Keratinocyte (primary cell): ENCODE measurements around the gene KLK1. TPM values are rescaled to one million over a fixed set of nuclear protein-coding genes. Genes with fewer than 3 reads are reported as not detected.

Experiments
- DNase-seq: peaks from one replicate; pipeline ENCODE4 v3.0.0-alpha.2; 2011; ENCODE audit warnings: low read depth, missing footprints, low spot score
- FAIRE-seq: peaks from 2 replicates; lab custom pipeline; 2011; peaks lifted over from hg19 to GRCh38; lab: Jason Lieb, UNC
- H2AFZ ChIP-seq: 2 replicates; pipeline ENCODE4 v1.6.0; 2012; ENCODE audit warnings: low read length, control low read depth, inconsistent platforms; ENCODE audit not compliant: control insufficient read depth
- H3K27ac ChIP-seq: 2 replicates; pipeline ENCODE4 v1.5.1; 2011; ENCODE audit warnings: low read length; ENCODE audit not compliant: control insufficient read depth, insufficient read depth
- H3K27me3 ChIP-seq: 3 replicates; pipeline ENCODE4 v1.6.0; 2011; ENCODE audit warnings: low read length; ENCODE audit not compliant: control insufficient read depth, insufficient read depth; ENCODE audit errors: extremely low read depth
- H3K36me3 ChIP-seq, 2 experiments: 2 replicates in 1 of 2; 3 replicates in 1 of 2; pipeline ENCODE4 v1.5.1; 2011; ENCODE audit warnings: low read length in 2 of 2, mild to moderate bottlenecking in 1 of 2; ENCODE audit not compliant: control insufficient read depth in 2 of 2, insufficient read depth in 2 of 2; ENCODE audit errors: extremely low read depth in 1 of 2
- H3K4me1 ChIP-seq: 3 replicates; pipeline ENCODE4 v1.5.1; 2011; ENCODE audit warnings: low read length; ENCODE audit not compliant: control insufficient read depth, insufficient read depth; ENCODE audit errors: extremely low read depth
- H3K4me2 ChIP-seq: 3 replicates; pipeline ENCODE4 v1.6.0; 2011; ENCODE audit warnings: low read depth, low read length; ENCODE audit not compliant: control insufficient read depth, insufficient read depth; ENCODE audit errors: extremely low read depth
- H3K4me3 ChIP-seq, 3 experiments: fragments of 200-600 bp in 1 of 3; sonication (generic) in 1 of 3; 2 replicates in 2 of 3; 3 replicates in 1 of 3; pipeline ENCODE4 v1.5.1; 2011 to 2016; ENCODE audit warnings: low read length in 3 of 3, mild to moderate bottlenecking in 3 of 3, control low read depth in 2 of 3, inconsistent platforms in 1 of 3, low read depth in 1 of 3, mixed read lengths in 1 of 3, mixed run types in 1 of 3, moderate library complexity in 1 of 3; ENCODE audit not compliant: control insufficient read depth in 2 of 3, insufficient read depth in 2 of 3; ENCODE audit errors: extremely low read depth in 1 of 3
- H3K79me2 ChIP-seq: 2 replicates; pipeline ENCODE4 v1.6.0; 2012; ENCODE audit warnings: low read length; ENCODE audit not compliant: control insufficient read depth, insufficient read depth
- H3K9ac ChIP-seq: 3 replicates; pipeline ENCODE4 v1.6.0; 2011; ENCODE audit warnings: low read length; ENCODE audit not compliant: control insufficient read depth, insufficient read depth; ENCODE audit errors: extremely low read depth
- H3K9me1 ChIP-seq: 3 replicates; pipeline ENCODE4 v1.6.0; 2011; ENCODE audit warnings: low read length; ENCODE audit not compliant: control insufficient read depth, insufficient read depth; ENCODE audit errors: extremely low read depth
- H3K9me3 ChIP-seq: 2 replicates; pipeline ENCODE4 v1.5.1; 2012; ENCODE audit warnings: low read depth, low read length; ENCODE audit not compliant: control insufficient read depth
- H4K20me1 ChIP-seq: 3 replicates; pipeline ENCODE4 v1.6.0; 2011; ENCODE audit warnings: low read length; ENCODE audit not compliant: control insufficient read depth, insufficient read depth; ENCODE audit errors: extremely low read depth
- EZH2 ChIP-seq: IDR thresholded peaks from one replicate; pipeline ENCODE4 v1.6.1; 2012; ENCODE audit warnings: inconsistent platforms, mild to moderate bottlenecking, low read length, moderate library complexity
- dilution Hi-C: fragments of 300-500 bp; cut with MboI; formaldehyde crosslinking; loops from one replicate; pipeline ENCODE4 v1.7.0; 2020; ENCODE audit warnings: low sequenced_read_pairs; ENCODE audit not compliant: extremely low pct_ligation_motif_present
- polyA plus RNA-seq, 5 experiments: library from polyadenylated mRNA; depleted of rRNA in 3 of 5; stranded (reverse) in 3 of 5; stranded (forward) in 1 of 5; unstranded in 1 of 5; fragments of >200 nt; gene quantifications; 1 replicate in 1 of 5; 2 replicates in 3 of 5; 3 replicates in 1 of 5; pipeline versions ENCODE4 v1.2.1 to v1.2.3, GENCODE V29; 2011 to 2012; ENCODE audit warnings: missing spikeins in 2 of 5, low read depth in 1 of 5, low replicate concordance in 1 of 5
- TF ChIP-seq, protein P1 (sequence below), 3 experiments: IDR thresholded peaks in 1 of 3; conservative IDR thresholded peaks in 1 of 3; optimal IDR thresholded peaks in 1 of 3; 2 replicates in 2 of 3; 3 replicates in 1 of 3; pipeline versions ENCODE3 to v1.5.1; 2011; ENCODE audit warnings: low read length in 3 of 3, mild to moderate bottlenecking in 3 of 3, moderate library complexity in 2 of 3, control low read depth in 1 of 3, inconsistent platforms in 1 of 3; ENCODE audit not compliant: insufficient read depth in 2 of 3; ENCODE audit errors: extremely low read depth in 1 of 3

KLK1 gene
- polyA plus RNA-seq, 1 donor (not counting 4 experiments of a cell fraction or from before 2014, with no cell fraction given): 0.31 TPM

DNA sequence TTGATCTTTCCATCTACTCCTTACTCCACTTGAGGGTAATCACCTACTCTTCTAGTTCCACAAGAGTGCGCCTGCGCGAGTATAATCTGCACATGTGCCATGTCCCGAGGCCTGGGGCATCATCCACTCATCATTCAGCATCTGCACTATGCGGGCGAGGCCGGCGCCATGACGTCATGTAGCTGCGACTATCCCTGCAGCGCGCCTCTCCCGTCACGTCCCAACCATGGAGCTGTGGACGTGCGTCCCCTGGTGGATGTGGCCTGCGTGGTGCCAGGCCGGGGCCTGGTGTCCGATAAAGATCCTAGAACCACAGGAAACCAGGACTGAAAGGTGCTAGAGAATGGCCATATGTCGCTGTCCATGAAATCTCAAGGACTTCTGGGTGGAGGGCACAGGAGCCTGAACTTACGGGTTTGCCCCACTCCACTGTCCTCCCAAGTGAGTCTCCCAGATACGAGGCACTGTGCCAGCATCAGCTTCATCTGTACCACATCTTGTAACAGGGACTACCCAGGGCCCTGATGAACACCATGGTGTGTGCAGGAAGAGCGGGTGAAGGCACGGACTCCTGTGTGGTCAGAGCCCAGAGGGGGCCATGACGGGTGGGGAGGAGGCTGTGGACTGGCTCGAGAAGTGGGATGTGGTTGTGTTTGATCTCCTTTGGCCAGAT, 47.0 kb upstream of the KLK1 start:
- no peak overlapping the region for H3K4me3 ChIP-seq
- TF ChIP-seq EZH2: no peak
- TF ChIP-seq, protein P1, sequence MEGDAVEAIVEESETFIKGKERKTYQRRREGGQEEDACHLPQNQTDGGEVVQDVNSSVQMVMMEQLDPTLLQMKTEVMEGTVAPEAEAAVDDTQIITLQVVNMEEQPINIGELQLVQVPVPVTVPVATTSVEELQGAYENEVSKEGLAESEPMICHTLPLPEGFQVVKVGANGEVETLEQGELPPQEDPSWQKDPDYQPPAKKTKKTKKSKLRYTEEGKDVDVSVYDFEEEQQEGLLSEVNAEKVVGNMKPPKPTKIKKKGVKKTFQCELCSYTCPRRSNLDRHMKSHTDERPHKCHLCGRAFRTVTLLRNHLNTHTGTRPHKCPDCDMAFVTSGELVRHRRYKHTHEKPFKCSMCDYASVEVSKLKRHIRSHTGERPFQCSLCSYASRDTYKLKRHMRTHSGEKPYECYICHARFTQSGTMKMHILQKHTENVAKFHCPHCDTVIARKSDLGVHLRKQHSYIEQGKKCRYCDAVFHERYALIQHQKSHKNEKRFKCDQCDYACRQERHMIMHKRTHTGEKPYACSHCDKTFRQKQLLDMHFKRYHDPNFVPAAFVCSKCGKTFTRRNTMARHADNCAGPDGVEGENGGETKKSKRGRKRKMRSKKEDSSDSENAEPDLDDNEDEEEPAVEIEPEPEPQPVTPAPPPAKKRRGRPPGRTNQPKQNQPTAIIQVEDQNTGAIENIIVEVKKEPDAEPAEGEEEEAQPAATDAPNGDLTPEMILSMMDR (optimal IDR thresholded peaks at IDR 0.05 in 1 of 3, IDR thresholded peaks at IDR 0.05 in 1 of 3, conservative IDR thresholded peaks at IDR 0.05 in 1 of 3; ENCODE audit: extremely low read depth in 1 of 3, insufficient read depth in 2 of 3, low read length in 3 of 3): peak in 2 of 3 experiments; percentile 10 to 44
- H2AFZ ChIP-seq: no peak overlapping the region

DNA sequence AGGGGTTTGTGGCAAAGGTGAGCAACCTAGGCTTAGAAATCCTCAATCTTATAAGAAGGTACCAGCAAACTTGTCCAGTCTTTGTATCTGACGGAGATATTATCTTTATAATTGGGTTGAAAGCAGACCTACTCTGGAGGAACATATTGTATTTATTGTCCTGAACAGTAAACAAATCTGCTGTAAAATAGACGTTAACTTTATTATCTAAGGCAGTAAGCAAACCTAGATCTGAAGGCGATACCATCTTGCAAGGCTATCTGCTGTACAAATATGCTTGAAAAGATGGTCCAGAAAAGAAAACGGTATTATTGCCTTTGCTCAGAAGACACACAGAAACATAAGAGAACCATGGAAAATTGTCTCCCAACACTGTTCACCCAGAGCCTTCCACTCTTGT, 45.9 kb upstream of the KLK1 start:
- Histone ChIP-seq H3K27ac (no peak overlapping the region), H2AFZ (no peak overlapping the region), H3K27me3 (peaks cover 22% of the 10 kb centered on the region), H3K4me3 (no peak overlapping the region), H3K9ac (no peak overlapping the region), H4K20me1 (no peaks in the 10 kb centered on the region), H3K79me2 (no peaks in the 10 kb centered on the region), H3K9me1 (no peaks in the 10 kb centered on the region), H3K4me2 (no peak overlapping the region), H3K36me3 (no peaks in the 10 kb centered on the region), H3K4me1 (no peaks in the 10 kb centered on the region), H3K9me3 (no peaks in the 10 kb centered on the region)
- TF ChIP-seq, protein P1 (optimal IDR thresholded peaks at IDR 0.05 in 1 of 3, IDR thresholded peaks at IDR 0.05 in 1 of 3, conservative IDR thresholded peaks at IDR 0.05 in 1 of 3; ENCODE audit: extremely low read depth in 1 of 3, insufficient read depth in 2 of 3, low read length in 3 of 3): no peak
- no peak for TF ChIP-seq EZH2
- dilution Hi-C loops: no loop called here
- FAIRE-seq (no peak), DNase-seq (no peak)

More for the DNA sequence above, 47.0 kb upstream of the KLK1 start:
- Histone ChIP-seq H3K27ac (no peak overlapping the region), H3K4me2 (no peak overlapping the region), H3K36me3 (no peaks in the 10 kb centered on the region), H3K4me1 (no peaks in the 10 kb centered on the region), H3K79me2 (no peaks in the 10 kb centered on the region), H3K9ac (no peak overlapping the region), H3K9me3 (no peaks in the 10 kb centered on the region), H3K9me1 (no peaks in the 10 kb centered on the region), H4K20me1 (no peaks in the 10 kb centered on the region), H3K27me3 (peaks cover 31% of the 10 kb centered on the region)
- dilution Hi-C loops: no loop called here
- FAIRE-seq (no peak), DNase-seq (no peak)
